Mucosa of rectum (tissue), 2 donors: ENCODE data around the gene RNASEH2A.
"Not testable (repeated sequence)": the region's sequence is repeated elsewhere in the genome, so short reads cannot be mapped to it uniquely, and the experiment has no call there.

Experiments used
- H3K27ac ChIP-seq, 2 donors: one replicate each; pipeline ENCODE4 v1.7.0; 2013; ENCODE audit warnings: inconsistent platforms in 2 of 2, low read depth in 2 of 2, low read length in 2 of 2
- H3K27me3 ChIP-seq, 2 donors: one replicate each; pipeline ENCODE4 v1.7.0; 2013; ENCODE audit warnings: low read length in 2 of 2; ENCODE audit not compliant: control insufficient read depth in 2 of 2, insufficient read depth in 2 of 2
- H3K36me3 ChIP-seq, 2 donors: one replicate each; pipeline ENCODE4 v1.7.0; 2013; ENCODE audit warnings: low read length in 2 of 2; ENCODE audit not compliant: control insufficient read depth in 2 of 2, insufficient read depth in 2 of 2
- H3K4me1 ChIP-seq, 2 donors: one replicate each; pipeline ENCODE4 v1.7.0; 2013; ENCODE audit warnings: low read length in 2 of 2, mild to moderate bottlenecking in 1 of 2; ENCODE audit not compliant: control insufficient read depth in 2 of 2, insufficient read depth in 2 of 2
- H3K4me3 ChIP-seq, 2 donors: one replicate each; pipeline ENCODE4 v1.7.0; 2013; ENCODE audit warnings: low read length in 2 of 2
- H3K9ac ChIP-seq, 2 donors: one replicate each; pipeline ENCODE4 v1.7.0; 2013; ENCODE audit warnings: low read length in 2 of 2, low read depth in 1 of 2, mild to moderate bottlenecking in 1 of 2
- H3K9me3 ChIP-seq, 2 donors: one replicate each; pipeline ENCODE4 v1.7.0; 2013; ENCODE audit warnings: low read length in 2 of 2; ENCODE audit not compliant: control insufficient read depth in 2 of 2
- donor health status: healthy.
- donor health status: Normal muscosa, but diverticular disease.

Gene RNASEH2A

GRCh38 chr19:12801466-12802266 lies 4.7 kb upstream of the RNASEH2A start, which contains the start of the genes PRDX2 and THSD8:
Gene PRDX2, minus strand, starts transcription at chr19:12801800. Its CDS starts 539 bp downstream, at chr19:12801261.
Gene THSD8, plus strand, starts transcription at chr19:12802069. Its CDS starts 3 bp downstream, at chr19:12802072.
- peaks cover 15 to 22% of the 10 kb centered on the region in 2 donors for H3K4me1 ChIP-seq
- H3K36me3 ChIP-seq: peaks cover 4 to 12% of the 10 kb centered on the region in 2 donors
- H3K4me3 ChIP-seq: peak within 1 kb of the TSS; percentile 83 to 95
- H3K9ac ChIP-seq: peak within 1 kb of the TSS; percentile 83 to 99
- H3K9me3 ChIP-seq: no peaks in the 10 kb centered on the region
- no peaks in the 10 kb centered on the region for H3K27me3 ChIP-seq
- peak within 1 kb of the TSS; percentile 51 to 77 for H3K27ac ChIP-seq

GRCh38 chr19:12802267-12803106 lies 3.9 kb upstream of the RNASEH2A start:
- peak overlapping the region; percentile 51 to 52 for H3K27ac ChIP-seq
- peaks cover 22 to 27% of the 10 kb centered on the region in 2 donors for H3K4me1 ChIP-seq
- peak overlapping the region; percentile 60 to 83 for H3K9ac ChIP-seq
- no peaks in the 10 kb centered on the region for H3K9me3 ChIP-seq
- no peaks in the 10 kb centered on the region for H3K27me3 ChIP-seq
- H3K4me3 ChIP-seq: peak overlapping the region; percentile 83 to 95
- H3K36me3 ChIP-seq: peaks cover 0 to 12% of the 10 kb centered on the region in 2 donors

- no peak overlapping the region for H3K27ac ChIP-seq
- no peak overlapping the region for H3K4me3 ChIP-seq
- H3K27me3 ChIP-seq: no peaks in the 10 kb centered on the region
- H3K36me3 ChIP-seq: peaks cover 0 to 12% of the 10 kb centered on the region in 2 donors
- peaks cover 22 to 27% of the 10 kb centered on the region in 2 donors for H3K4me1 ChIP-seq
- no peak overlapping the region for H3K9ac ChIP-seq
- H3K9me3 ChIP-seq: no peaks in the 10 kb centered on the region
These were observed 2.3 kb upstream of the RNASEH2A start for GRCh38 chr19:12804051-12804450.

GRCh38 chr19:12815088-12815487 lies 8.7 kb downstream of the RNASEH2A start:
- Histone ChIP-seq H3K27me3 (no peaks in the 10 kb centered on the region), H3K4me1 (no peaks in the 10 kb centered on the region), H3K9me3 (no peaks in the 10 kb centered on the region), H3K36me3 (no peaks in the 10 kb centered on the region), H3K27ac (no peak overlapping the region), H3K4me3 (no peak overlapping the region), H3K9ac (no peak overlapping the region)

GRCh38 chr19:12817188-12817587 lies 10.8 kb downstream of the RNASEH2A start:
- H3K9me3 ChIP-seq, H3K27me3 ChIP-seq, H3K4me3 ChIP-seq, H3K9ac ChIP-seq, H3K27ac ChIP-seq, H3K4me1 ChIP-seq, H3K36me3 ChIP-seq: not testable (repeated sequence)

GRCh38 chr19:12817810-12818209 lies 11.4 kb downstream of the RNASEH2A start:
- not testable (repeated sequence) for H3K27me3 ChIP-seq, H3K9me3 ChIP-seq, H3K27ac ChIP-seq, H3K9ac ChIP-seq, H3K4me1 ChIP-seq, H3K36me3 ChIP-seq, H3K4me3 ChIP-seq

- no peaks in the 10 kb centered on the region for H3K9me3 ChIP-seq
- no peak overlapping the region for H3K4me3 ChIP-seq
- peaks cover 0 to 2% of the 10 kb centered on the region in 2 donors for H3K4me1 ChIP-seq
- no peak overlapping the region for H3K9ac ChIP-seq
- peaks cover 5 to 8% of the 10 kb centered on the region in 2 donors for H3K27me3 ChIP-seq
- no peak overlapping the region for H3K27ac ChIP-seq
- no peaks in the 10 kb centered on the region for H3K36me3 ChIP-seq
These were observed 15.4 kb downstream of the RNASEH2A start for GRCh38 chr19:12821761-12822160.

- H3K9me3 ChIP-seq: no peaks in the 10 kb centered on the region
- H3K36me3 ChIP-seq: no peaks in the 10 kb centered on the region
- no peak overlapping the region for H3K27ac ChIP-seq
- peaks cover 0 to 2% of the 10 kb centered on the region in 2 donors for H3K4me1 ChIP-seq
- H3K9ac ChIP-seq: no peak overlapping the region
- no peak overlapping the region for H3K4me3 ChIP-seq
- peaks cover 14 to 17% of the 10 kb centered on the region in 2 donors for H3K27me3 ChIP-seq
These were observed 19.1 kb downstream of the RNASEH2A start for GRCh38 chr19:12825254-12826131.

- no peaks in the 10 kb centered on the region for H3K9me3 ChIP-seq
- H3K4me1 ChIP-seq: peaks cover 0 to 7% of the 10 kb centered on the region in 2 donors
- H3K36me3 ChIP-seq: no peaks in the 10 kb centered on the region
- no peak overlapping the region for H3K4me3 ChIP-seq
- H3K27ac ChIP-seq: no peak overlapping the region
- peaks cover 28 to 37% of the 10 kb centered on the region in 2 donors for H3K27me3 ChIP-seq
- H3K9ac ChIP-seq: no peak overlapping the region
These were observed 22.1 kb downstream of the RNASEH2A start for GRCh38 chr19:12828494-12828893.
